KMS-11 (cell line): ENCODE measurements around the gene DRC7.

Experiments used
- H2AFZ ChIP-seq: fragments of 200-600 bp; sonication (generic); 2 replicates; pipeline ENCODE4 v1.6.1; 2016; ENCODE audit warnings: antibody characterized with exemption, mixed run types, low read depth
- H3K27ac ChIP-seq: fragments of 200-600 bp; sonication (generic); 2 replicates; pipeline ENCODE4 v1.6.1; 2016; ENCODE audit warnings: mild to moderate bottlenecking, mixed run types
- H3K27me3 ChIP-seq: fragments of 200-600 bp; sonication (generic); 2 replicates; pipeline ENCODE4 v1.6.1; 2017; ENCODE audit warnings: mild to moderate bottlenecking, low read depth, mixed run types, moderate library complexity; ENCODE audit not compliant: insufficient read depth
- H3K36me3 ChIP-seq: fragments of 200-600 bp; sonication (generic); 2 replicates; pipeline ENCODE4 v1.6.1; 2017; ENCODE audit warnings: mild to moderate bottlenecking, mixed run types; ENCODE audit not compliant: insufficient read depth
- H3K4me1 ChIP-seq: fragments of 200-600 bp; sonication (generic); 2 replicates; pipeline ENCODE4 v1.6.1; 2016; ENCODE audit warnings: mild to moderate bottlenecking, low read depth, mixed run types; ENCODE audit not compliant: poor library complexity, severe bottlenecking
- H3K4me2 ChIP-seq: fragments of 200-600 bp; sonication (generic); 2 replicates; pipeline ENCODE4 v1.7.0; 2016; ENCODE audit warnings: mild to moderate bottlenecking, mixed run types
- H3K4me3 ChIP-seq: fragments of 200-600 bp; sonication (generic); IDR thresholded peaks from 2 replicates; pipeline ENCODE4 v1.6.1; 2017; ENCODE audit warnings: low read depth, low read length, mixed read lengths; ENCODE audit not compliant: insufficient read depth
- H3K79me2 ChIP-seq: fragments of 200-600 bp; sonication (generic); 2 replicates; pipeline ENCODE4 v1.6.1; 2016; ENCODE audit warnings: low read depth, mixed run types; ENCODE audit not compliant: insufficient read depth
- H3K9ac ChIP-seq: fragments of 200-600 bp; sonication (generic); 2 replicates; pipeline ENCODE4 v1.6.1; 2016; ENCODE audit warnings: mild to moderate bottlenecking, mixed run types
- H4K20me1 ChIP-seq: fragments of 200-600 bp; sonication (generic); 2 replicates; pipeline ENCODE4 v1.6.1; 2016; ENCODE audit warnings: mild to moderate bottlenecking, mixed run types; ENCODE audit not compliant: insufficient read depth
- TF ChIP-seq, protein P1 (sequence below): fragments of 200-600 bp; sonication (generic); conservative IDR thresholded peaks from 2 replicates; pipeline ENCODE4 v1.6.1; 2017; ENCODE audit warnings: low read depth, mild to moderate bottlenecking, antibody characterized with exemption, low read length, moderate library complexity, mixed read lengths

DRC7 gene

DNA sequence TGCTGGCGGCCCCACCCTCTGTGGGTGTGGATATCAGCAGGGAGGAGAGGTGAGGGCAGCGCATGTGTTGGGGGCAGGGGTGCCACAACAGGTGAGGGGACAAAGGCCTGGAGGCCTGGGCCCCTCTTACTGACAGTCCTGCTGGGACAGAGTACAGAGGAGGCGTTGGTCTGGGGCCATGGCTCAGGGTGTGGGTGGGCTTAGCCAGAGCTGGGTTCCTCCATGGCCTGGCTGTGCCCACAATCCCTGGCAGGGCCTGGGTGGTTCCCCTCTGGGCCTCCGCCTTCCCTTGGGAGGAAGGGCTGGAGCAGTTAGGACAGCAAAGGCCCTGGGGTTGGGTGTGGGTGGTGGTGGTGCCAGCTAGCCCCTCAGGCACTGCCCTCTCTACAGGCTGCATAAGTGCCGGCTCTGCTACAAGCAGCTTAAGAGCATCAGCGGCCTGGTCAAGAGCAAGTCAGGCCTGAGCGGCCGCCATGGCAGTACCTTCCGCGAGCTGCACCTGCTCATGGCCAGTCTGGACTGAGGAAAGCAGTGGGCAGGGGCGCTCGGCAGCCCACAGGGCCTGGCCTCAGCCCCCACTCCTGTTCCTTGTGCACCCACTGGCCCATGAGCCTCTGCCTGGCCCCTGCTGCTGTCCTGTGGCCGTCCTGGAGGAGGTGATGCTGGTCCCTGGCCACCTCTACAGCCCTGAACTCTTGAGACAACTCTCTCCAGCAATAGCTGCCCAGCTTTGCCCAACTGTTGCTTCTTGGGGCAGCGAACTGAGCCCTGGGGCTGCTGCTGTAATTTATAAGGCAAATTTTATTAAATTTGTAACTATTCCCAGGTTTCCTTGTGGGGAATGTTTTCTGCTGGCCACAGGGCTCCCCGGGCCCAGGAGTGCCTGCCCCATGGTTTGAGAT lies 62.1 kb downstream of the DRC7 start:
- Histone ChIP-seq H3K79me2 (no peaks in the 10 kb centered on the region), H3K4me2 (no peak overlapping the region), H4K20me1 (no peaks in the 10 kb centered on the region), H3K27ac (no peak overlapping the region), H2AFZ (no peak overlapping the region), H3K9ac (no peak overlapping the region), H3K27me3 (no peaks in the 10 kb centered on the region), H3K4me1 (peaks cover 7% of the 10 kb centered on the region), H3K36me3 (no peaks in the 10 kb centered on the region), H3K4me3 (no peak overlapping the region)
- TF ChIP-seq, protein P1, sequence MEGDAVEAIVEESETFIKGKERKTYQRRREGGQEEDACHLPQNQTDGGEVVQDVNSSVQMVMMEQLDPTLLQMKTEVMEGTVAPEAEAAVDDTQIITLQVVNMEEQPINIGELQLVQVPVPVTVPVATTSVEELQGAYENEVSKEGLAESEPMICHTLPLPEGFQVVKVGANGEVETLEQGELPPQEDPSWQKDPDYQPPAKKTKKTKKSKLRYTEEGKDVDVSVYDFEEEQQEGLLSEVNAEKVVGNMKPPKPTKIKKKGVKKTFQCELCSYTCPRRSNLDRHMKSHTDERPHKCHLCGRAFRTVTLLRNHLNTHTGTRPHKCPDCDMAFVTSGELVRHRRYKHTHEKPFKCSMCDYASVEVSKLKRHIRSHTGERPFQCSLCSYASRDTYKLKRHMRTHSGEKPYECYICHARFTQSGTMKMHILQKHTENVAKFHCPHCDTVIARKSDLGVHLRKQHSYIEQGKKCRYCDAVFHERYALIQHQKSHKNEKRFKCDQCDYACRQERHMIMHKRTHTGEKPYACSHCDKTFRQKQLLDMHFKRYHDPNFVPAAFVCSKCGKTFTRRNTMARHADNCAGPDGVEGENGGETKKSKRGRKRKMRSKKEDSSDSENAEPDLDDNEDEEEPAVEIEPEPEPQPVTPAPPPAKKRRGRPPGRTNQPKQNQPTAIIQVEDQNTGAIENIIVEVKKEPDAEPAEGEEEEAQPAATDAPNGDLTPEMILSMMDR: no peak

- H3K27ac ChIP-seq: no peak overlapping the region
- no peak overlapping the region for H3K4me2 ChIP-seq
- H4K20me1 ChIP-seq: no peaks in the 10 kb centered on the region
- no peak overlapping the region for H2AFZ ChIP-seq
- H3K4me1 ChIP-seq: peaks cover 7% of the 10 kb centered on the region
- TF ChIP-seq, protein P1: peak; percentile 93
- H3K79me2 ChIP-seq: no peaks in the 10 kb centered on the region
- no peaks in the 10 kb centered on the region for H3K36me3 ChIP-seq
- H3K4me3 ChIP-seq: no peak overlapping the region
- no peaks in the 10 kb centered on the region for H3K27me3 ChIP-seq
- H3K9ac ChIP-seq: no peak overlapping the region
Observed at GRCh38 chr16:57757326-57757786, 62.8 kb downstream of the DRC7 start.

DNA sequence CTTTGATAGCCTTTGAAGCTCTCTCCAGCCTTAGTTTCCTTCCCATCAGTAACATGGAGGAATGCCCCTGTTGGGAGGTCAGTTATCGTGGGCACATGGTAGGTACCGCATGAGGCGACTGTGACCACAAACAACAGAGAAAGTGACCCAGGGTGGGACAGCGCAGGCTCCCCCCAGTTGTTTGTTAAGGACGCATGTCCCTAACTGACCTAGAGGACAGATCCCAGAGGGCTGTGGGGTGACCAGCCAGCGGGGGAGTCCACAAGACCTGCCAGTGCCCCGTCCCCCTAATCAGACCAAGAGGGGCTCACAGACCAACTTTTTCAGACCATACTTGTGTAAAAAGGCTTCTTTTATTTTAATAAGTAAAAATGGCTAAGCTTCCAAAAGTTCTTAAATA lies 63.3 kb downstream of the DRC7 start:
- Histone ChIP-seq H3K79me2 (no peaks in the 10 kb centered on the region), H3K4me3 (no peak overlapping the region), H3K27me3 (no peaks in the 10 kb centered on the region), H3K9ac (no peak overlapping the region), H3K36me3 (no peaks in the 10 kb centered on the region), H3K4me1 (peaks cover 7% of the 10 kb centered on the region), H4K20me1 (no peaks in the 10 kb centered on the region), H3K27ac (no peak overlapping the region), H2AFZ (no peak overlapping the region), H3K4me2 (no peak overlapping the region)
- TF ChIP-seq, protein P1: no peak

DNA sequence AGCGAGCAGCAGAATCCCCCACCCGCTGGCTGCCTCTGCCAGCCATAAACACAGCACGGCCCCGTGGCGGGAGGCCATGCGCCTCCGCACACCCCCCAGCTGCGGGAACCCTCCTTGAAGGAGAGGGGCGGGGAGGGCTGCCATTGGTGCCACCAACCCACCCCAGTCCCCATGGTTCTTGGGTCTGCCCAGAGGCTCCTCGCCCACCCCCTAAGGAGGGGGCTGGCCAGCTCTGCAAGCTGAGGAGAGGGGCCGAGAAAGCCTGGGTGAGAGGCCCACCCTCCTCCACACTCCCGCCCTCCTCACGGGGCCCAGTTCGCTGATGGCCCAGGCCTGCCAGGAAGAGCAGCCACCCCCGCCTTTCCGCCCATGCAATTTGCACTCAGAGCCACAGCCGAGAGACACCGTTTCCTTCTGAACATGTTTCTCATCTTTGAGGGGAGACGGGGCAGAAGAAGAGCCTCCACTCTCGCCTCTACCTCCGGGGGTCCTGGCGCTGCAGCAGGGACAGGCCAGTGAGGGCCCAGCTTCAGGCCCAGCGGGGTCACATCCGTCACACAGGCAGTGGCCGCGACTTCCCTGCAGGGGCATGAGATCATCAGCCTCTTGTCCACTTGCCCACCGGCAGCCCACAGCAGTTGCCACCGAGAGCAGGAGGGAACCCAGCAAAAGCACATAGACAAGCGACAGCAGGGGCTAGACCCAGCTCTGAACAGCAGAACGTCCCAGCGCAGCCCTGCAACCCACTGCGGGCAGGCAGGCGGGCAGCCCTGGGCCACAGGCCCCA lies 63.9 kb downstream of the DRC7 start:
- H2AFZ ChIP-seq: no peak overlapping the region
- no peak overlapping the region for H3K27ac ChIP-seq
- no peak overlapping the region for H3K4me2 ChIP-seq
- TF ChIP-seq, protein P1: no peak
- H3K9ac ChIP-seq: no peak overlapping the region
- no peaks in the 10 kb centered on the region for H3K36me3 ChIP-seq
- H3K79me2 ChIP-seq: no peaks in the 10 kb centered on the region
- no peaks in the 10 kb centered on the region for H3K27me3 ChIP-seq
- no peaks in the 10 kb centered on the region for H4K20me1 ChIP-seq
- no peak overlapping the region for H3K4me3 ChIP-seq
- peaks cover 7% of the 10 kb centered on the region for H3K4me1 ChIP-seq
